Endothelial cell (in vitro differentiated cells): ENCODE results near the gene BTBD1. TPM values are rescaled to one million over a fixed set of nuclear protein-coding genes. Genes with fewer than 3 reads are reported as not detected.
"Not testable (repeated sequence)": the region's sequence is repeated elsewhere in the genome, so short reads cannot be mapped to it uniquely, and the experiment has no call there.

Experiments used
- DNase-seq: peaks from one replicate; pipeline ENCODE4 v3.0.0; 2021; ENCODE audit warnings: low spot score
- H3K27ac Mint-ChIP-seq: one replicate; pipeline ENCODE4 v1.8.0; 2021; ENCODE audit warnings: mixed read lengths, inconsistent platforms; ENCODE audit not compliant: unreplicated experiment
- H3K27me3 Mint-ChIP-seq: one replicate; pipeline ENCODE4 v1.8.0; 2021; ENCODE audit warnings: mild to moderate bottlenecking, moderate library complexity, mixed read lengths, inconsistent platforms; ENCODE audit not compliant: unreplicated experiment
- H3K36me3 Mint-ChIP-seq: one replicate; pipeline ENCODE4 v1.8.0; 2021; ENCODE audit warnings: mild to moderate bottlenecking, low read depth, mixed read lengths, inconsistent platforms; ENCODE audit not compliant: unreplicated experiment
- H3K4me1 Mint-ChIP-seq: one replicate; pipeline ENCODE4 v1.8.0; 2021; ENCODE audit warnings: mild to moderate bottlenecking, mixed read lengths, inconsistent platforms; ENCODE audit not compliant: unreplicated experiment
- H3K4me3 Mint-ChIP-seq: one replicate; pipeline ENCODE4 v1.8.0; 2021; ENCODE audit warnings: mild to moderate bottlenecking, mixed read lengths, inconsistent platforms; ENCODE audit not compliant: unreplicated experiment
- H3K9me3 Mint-ChIP-seq: one replicate; pipeline ENCODE4 v1.8.0; 2021; ENCODE audit warnings: mixed read lengths, inconsistent platforms; ENCODE audit not compliant: unreplicated experiment
- CTCF ChIP-seq: fragments of 200-600 bp; sonication (generic); IDR thresholded peaks from one replicate; pipeline ENCODE4 v1.5.0; 2021; ENCODE audit warnings: antibody characterized with exemption; ENCODE audit not compliant: unreplicated experiment
- total RNA-seq: library from RNA; stranded (reverse); fragmentation: NEBNext Ultra II Directional; extraction: Animal tissue kit (Norgen Biotek cat#: 25700); gene quantifications from one replicate; pipeline ENCODE4 v1.2.1, GENCODE V29; 2021; ENCODE audit not compliant: unreplicated experiment

The BTBD1 gene
- total RNA-seq, 1 donor from 2014 or later = 47.2 TPM

GRCh38 chr15:83098079-83098478 lies 31.0 kb upstream of the BTBD1 start:
- Mint-ChIP-seq H3K4me1 (peaks cover 19% of the 10 kb centered on the region), H3K4me3 (no peak overlapping the region), H3K9me3 (no peaks in the 10 kb centered on the region), H3K27me3 (no peaks in the 10 kb centered on the region), H3K36me3 (peaks cover 3% of the 10 kb centered on the region), H3K27ac (no peak overlapping the region)
- no peak for DNase-seq
- no peak for TF ChIP-seq CTCF

- peaks cover 4% of the 10 kb centered on the region for H3K27me3 Mint-ChIP-seq
- H3K4me1 Mint-ChIP-seq = peaks cover 26% of the 10 kb centered on the region
- no peak for DNase-seq
- H3K4me3 Mint-ChIP-seq = no peak overlapping the region
- H3K36me3 Mint-ChIP-seq = peaks cover 3% of the 10 kb centered on the region
- no peak overlapping the region for H3K27ac Mint-ChIP-seq
- H3K9me3 Mint-ChIP-seq = no peaks in the 10 kb centered on the region
- TF ChIP-seq CTCF = no peak
Measured at GRCh38 chr15:83094583-83094982, 27.5 kb upstream of the BTBD1 start.

DNA sequence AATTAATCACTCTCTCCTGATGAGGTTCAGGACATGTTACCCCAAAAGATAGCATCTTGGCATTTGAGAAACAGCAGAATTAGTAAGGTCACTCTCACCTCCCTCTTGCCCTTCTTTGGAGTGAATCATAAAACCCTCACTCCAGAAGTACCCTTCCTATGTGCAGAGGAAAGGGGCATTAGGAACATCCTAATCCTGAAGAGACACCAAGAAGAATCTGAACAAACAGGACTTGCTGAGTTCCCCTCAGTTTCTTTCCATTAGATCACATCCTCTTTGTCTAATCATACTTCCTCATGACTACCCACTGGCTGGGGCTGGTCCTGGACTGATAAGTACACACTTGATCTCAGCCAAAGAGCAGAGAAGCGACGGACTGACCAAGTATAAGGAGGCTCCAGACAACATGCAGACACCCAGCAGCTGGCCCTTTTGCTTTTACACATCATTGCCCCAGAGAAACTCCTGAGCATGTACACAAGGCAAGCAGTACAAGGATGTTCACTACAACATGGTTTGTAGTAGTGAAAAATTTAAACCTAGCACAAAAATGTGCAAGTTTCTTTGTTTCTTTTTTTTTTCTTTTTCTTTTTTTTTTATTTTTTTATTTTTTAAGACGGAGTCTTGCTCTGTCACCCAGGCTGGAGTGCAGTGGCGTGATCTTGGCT lies 25.4 kb upstream of the BTBD1 start:
- Mint-ChIP-seq H3K9me3 (no peaks in the 10 kb centered on the region), H3K36me3 (peaks cover 3% of the 10 kb centered on the region), H3K27ac (peak overlapping the region; percentile 97), H3K4me1 (peaks cover 29% of the 10 kb centered on the region), H3K27me3 (peaks cover 4% of the 10 kb centered on the region), H3K4me3 (peak overlapping the region; percentile 35)
- peak; percentile 58 for DNase-seq
- no peak for TF ChIP-seq CTCF

DNA sequence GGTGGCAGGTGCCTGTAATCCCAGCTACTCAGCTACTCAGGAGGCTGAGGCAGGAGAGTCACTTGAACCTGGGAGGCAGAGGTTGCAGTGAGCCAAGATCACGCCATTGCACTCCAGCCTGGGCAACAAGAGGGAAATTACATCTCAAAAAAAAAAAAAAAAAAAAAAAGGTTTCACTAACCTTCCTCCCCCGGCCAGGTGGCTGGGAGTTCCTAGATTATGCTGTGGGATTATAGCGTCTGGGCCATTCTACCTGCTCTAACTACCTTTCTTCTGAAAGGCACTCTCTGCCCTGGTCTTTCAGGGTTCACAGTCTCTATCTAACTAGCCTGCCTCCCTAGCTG lies 24.9 kb upstream of the BTBD1 start:
- Mint-ChIP-seq H3K4me1 (peaks cover 29% of the 10 kb centered on the region), H3K27ac (peak overlapping the region; percentile 97), H3K4me3 (peak overlapping the region; percentile 35)
- DNase-seq, H3K27me3 Mint-ChIP-seq, H3K36me3 Mint-ChIP-seq, H3K9me3 Mint-ChIP-seq: not testable (repeated sequence)

DNA sequence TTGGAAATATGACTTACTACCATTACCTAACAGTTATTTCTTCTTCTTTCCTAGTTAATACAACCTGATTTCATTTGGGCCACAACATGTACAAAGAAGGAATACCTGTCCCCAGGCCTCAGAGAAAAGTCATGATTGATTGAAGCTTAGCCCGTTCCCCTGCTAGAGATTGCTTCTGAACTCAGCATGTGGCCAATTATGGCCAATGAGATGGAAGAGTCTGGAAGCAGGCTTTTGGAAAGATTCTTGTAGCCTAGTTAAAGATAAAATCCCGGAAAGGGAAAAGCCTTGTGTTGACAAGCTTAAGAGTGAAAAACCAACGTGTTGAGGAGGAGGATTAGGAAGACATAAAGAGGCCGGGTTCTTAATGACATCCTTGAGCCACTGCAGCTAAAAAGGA lies 23.4 kb upstream of the BTBD1 start:
- no peak for DNase-seq
- no peak for TF ChIP-seq CTCF
- Mint-ChIP-seq H3K36me3 (peaks cover 3% of the 10 kb centered on the region), H3K27me3 (peaks cover 4% of the 10 kb centered on the region), H3K4me3 (no peak overlapping the region), H3K9me3 (no peaks in the 10 kb centered on the region), H3K27ac (peak overlapping the region; percentile 14), H3K4me1 (peaks cover 29% of the 10 kb centered on the region)
